HCT116 (cell line): ENCODE data around the gene POLDIP2. TPM values are rescaled to one million over a fixed set of nuclear protein-coding genes. Genes with fewer than 3 reads are reported as not detected.

Source experiments
- ATAC-seq: fragments of 200-7000 bp; cut with Tn5 transposase; 2 replicates; pipeline ENCODE4 v1.9.1; 2020; ENCODE audit warnings: mild to moderate bottlenecking, moderate library complexity
- BruUV-seq: library from RNA; stranded (reverse); fragments of 400-500 nt; replicated peaks from 2 replicates; lab custom pipeline; 2021; lab: Mats Ljungman, UMichigan
- CTCF ChIA-PET: fragments of 300-600 bp; sonication (Branson Sonifier 250); formaldehyde crosslinking; loops from one replicate; lab custom pipeline; 2021; ENCODE audit warnings: antibody characterized with exemption; lab: Charles Lee
- POLR2A ChIA-PET: fragments of 300-600, 350-600 bp; sonication (Branson Sonifier 250); formaldehyde crosslinking; loops from one replicate; lab custom pipeline; 2021; ENCODE audit warnings: antibody characterized with exemption; lab: Charles Lee
- RAD21 ChIA-PET, 2 experiments: fragments of 300-600 bp; sonication (Branson Sonifier 250); formaldehyde crosslinking; loops; one replicate each; lab custom pipeline; 2023; ENCODE audit warnings: low total read pairs in 2 of 2; ENCODE audit not compliant: uncharacterized antibody in 2 of 2, unreplicated experiment in 2 of 2, low non-redundant PET in 1 of 2; lab: Charles Lee
- DNase-seq: peaks from one replicate; pipeline ENCODE4 v3.0.0-alpha.2; 2010; ENCODE audit warnings: low read depth, low spot score
- H2AFZ ChIP-seq: fragments of 200-600 bp; shearing (Covaris generic), sonication (generic); 2 replicates; pipeline ENCODE4 v1.6.1; 2017; ENCODE audit warnings: low read depth, mixed run types, mixed read lengths, antibody characterized with exemption, low read length; ENCODE audit not compliant: poor library complexity, severe bottlenecking
- H3K27ac ChIP-seq: 2 replicates; pipeline ENCODE4 v1.5.1; 2012; ENCODE audit warnings: low read depth, low read length
- H3K27me3 ChIP-seq: fragments of 200-600 bp; sonication (generic); 2 replicates; pipeline ENCODE4 v1.6.1; 2016; ENCODE audit warnings: mixed run types, low read length, mixed read lengths; ENCODE audit not compliant: insufficient read depth
- H3K36me3 ChIP-seq, 2 experiments: fragments of 200-500 bp in 1 of 2; fragments of 200-600 bp in 1 of 2; sonication (Bioruptor generic) in 1 of 2; sonication (generic) in 1 of 2; 2 replicates each; pipeline versions ENCODE4 v1.5.1 to v1.6.1; 2014 to 2016; ENCODE audit warnings: low read length in 2 of 2, inconsistent platforms in 1 of 2, mixed read lengths in 1 of 2, mixed run types in 1 of 2; ENCODE audit not compliant: insufficient read depth in 2 of 2, control insufficient read depth in 1 of 2
- H3K4me1 ChIP-seq, 2 experiments: fragments of 200-600 bp in 1 of 2; sonication (generic) in 1 of 2; 2 replicates each; pipeline versions ENCODE4 v1.5.1 to v1.6.1; 2012 to 2017; ENCODE audit warnings: low read length in 2 of 2, inconsistent platforms in 1 of 2, mild to moderate bottlenecking in 1 of 2, mixed read lengths in 1 of 2, mixed run types in 1 of 2, moderate library complexity in 1 of 2; ENCODE audit not compliant: insufficient read depth in 2 of 2, control insufficient read depth in 1 of 2
- H3K4me2 ChIP-seq: fragments of 200-600 bp; sonication (generic); 2 replicates; pipeline ENCODE4 v1.6.1; 2017; ENCODE audit warnings: mixed run types, low read length, mixed read lengths
- H3K4me3 ChIP-seq, 2 experiments: fragments of 200-600 bp in 1 of 2; sonication (generic) in 1 of 2; replicated peaks in 1 of 2; 2 replicates each; pipeline ENCODE4 v1.5.1; 2011 to 2016; ENCODE audit warnings: low read length in 2 of 2, control low read depth in 1 of 2, low read depth in 1 of 2, mild to moderate bottlenecking in 1 of 2, mixed read lengths in 1 of 2, mixed run types in 1 of 2
- H3K79me2 ChIP-seq: fragments of 200-600 bp; sonication (generic); 2 replicates; pipeline ENCODE4 v1.6.1; 2017; ENCODE audit warnings: mild to moderate bottlenecking, mixed run types, low read length, moderate library complexity, mixed read lengths; ENCODE audit not compliant: insufficient read depth
- H3K9ac ChIP-seq: fragments of 200-600 bp; sonication (generic); 2 replicates; pipeline ENCODE4 v1.6.1; 2016; ENCODE audit warnings: low read length, mixed read lengths
- H3K9me2 ChIP-seq: fragments of 200-600 bp; sonication (generic), shearing (Covaris generic); 2 replicates; pipeline ENCODE4 v1.6.1; 2017; ENCODE audit warnings: mixed run types, mild to moderate bottlenecking, moderate library complexity; ENCODE audit not compliant: insufficient read depth
- H3K9me3 ChIP-seq, 2 experiments: fragments of 200-500 bp in 1 of 2; fragments of 200-600 bp in 1 of 2; sonication (Bioruptor generic) in 1 of 2; sonication (generic) in 1 of 2; 2 replicates each; pipeline ENCODE4 v1.6.1; 2014 to 2017; ENCODE audit warnings: low read length in 2 of 2, mixed read lengths in 2 of 2, inconsistent platforms in 1 of 2, low read depth in 1 of 2, mild to moderate bottlenecking in 1 of 2, mixed run types in 1 of 2, moderate library complexity in 1 of 2; ENCODE audit not compliant: control insufficient read depth in 1 of 2, insufficient read depth in 1 of 2
- H4K20me1 ChIP-seq: fragments of 200-600 bp; sonication (generic), shearing (Covaris generic); 2 replicates; pipeline ENCODE4 v1.6.1; 2017; ENCODE audit warnings: mixed run types, mild to moderate bottlenecking, moderate library complexity; ENCODE audit not compliant: insufficient read depth
- CBX3 ChIP-seq: IDR thresholded peaks from 2 replicates; pipeline ENCODE4 v1.6.1; 2012; ENCODE audit warnings: low read depth
- CEBPB ChIP-seq: IDR thresholded peaks from 2 replicates; pipeline ENCODE4 v1.6.1; 2012; ENCODE audit warnings: low read depth
- EGR1 ChIP-seq: IDR thresholded peaks from 2 replicates; pipeline ENCODE4 v1.6.1; 2012; ENCODE audit warnings: low read depth
- EZH2phosphoT487 ChIP-seq: fragments of 200-600 bp; IDR thresholded peaks from 2 replicates; pipeline ENCODE4 v1.6.1; 2018; ENCODE audit warnings: antibody characterized with exemption, borderline replicate concordance
- FOSL1 ChIP-seq: IDR thresholded peaks from 2 replicates; pipeline ENCODE4 v1.6.1; 2012; ENCODE audit warnings: low read depth
- JUND ChIP-seq: IDR thresholded peaks from 2 replicates; pipeline ENCODE4 v1.6.1; 2012
- POLR2A ChIP-seq: IDR thresholded peaks from 2 replicates; pipeline ENCODE4 v1.7.0; 2011; ENCODE audit warnings: borderline replicate concordance; ENCODE audit not compliant: insufficient read depth, insufficient read length; ENCODE audit errors: extremely low read depth
- POLR2AphosphoS5 ChIP-seq: IDR thresholded peaks from 2 replicates; pipeline ENCODE4 v1.6.1; 2011; ENCODE audit warnings: mild to moderate bottlenecking, low read depth, low read length, moderate library complexity
- RAD21 ChIP-seq: IDR thresholded peaks from 2 replicates; pipeline ENCODE4 v1.6.1; 2012; ENCODE audit warnings: low read depth, mild to moderate bottlenecking
- SIN3A ChIP-seq: IDR thresholded peaks from 2 replicates; pipeline ENCODE4 v1.6.1; 2012; ENCODE audit warnings: low read depth
- SRF ChIP-seq: IDR thresholded peaks from 2 replicates; pipeline ENCODE4 v1.6.1; 2012; ENCODE audit warnings: low read depth
- TCF7L2 ChIP-seq: IDR thresholded peaks from 2 replicates; pipeline ENCODE4 v1.7.0; 2011; ENCODE audit warnings: borderline replicate concordance, inconsistent platforms; ENCODE audit not compliant: insufficient read depth, insufficient read length; ENCODE audit errors: extremely low read depth
- YY1 ChIP-seq: IDR thresholded peaks from 2 replicates; pipeline ENCODE4 v1.6.1; 2011; ENCODE audit warnings: low read length, low read depth, moderate library complexity, mild to moderate bottlenecking; ENCODE audit not compliant: insufficient replicate concordance; ENCODE audit errors: extremely low read depth
- ZFX ChIP-seq: fragments of 450-650 bp; IDR thresholded peaks from 2 replicates; pipeline ENCODE4 v1.6.1; 2017
- ZNF274 ChIP-seq: fragments of 200-500 bp; sonication (Bioruptor generic); IDR thresholded peaks from 2 replicates; pipeline ENCODE4 v1.6.1; 2014; ENCODE audit warnings: mild to moderate bottlenecking, low read depth, low read length, inconsistent platforms
- intact Hi-C: fragments of 100-400 bp; cut with micrococcal nuclease; formaldehyde crosslinking; loops from 2 replicates; pipeline ENCODE4 v1.10.0; 2022
- total RNA-seq: library from RNA; stranded (reverse); gene quantifications from one replicate; pipeline ENCODE4 v1.2.1, GENCODE V29; 2021; ENCODE audit not compliant: unreplicated experiment
- TF ChIP-seq, protein P1 (sequence below): IDR thresholded peaks from 2 replicates; pipeline ENCODE4 v1.6.1; 2012
- TF ChIP-seq, protein P2 (sequence below): IDR thresholded peaks from 2 replicates; pipeline ENCODE4 v1.6.1; 2012
- TF ChIP-seq, protein P3 (sequence below): IDR thresholded peaks from 2 replicates; pipeline ENCODE4 v1.6.1; 2012; ENCODE audit warnings: low read depth
- TF ChIP-seq, protein P4 (sequence below), 3 experiments: fragments of 200-600 bp in 1 of 3; sonication (generic) in 1 of 3; IDR thresholded peaks in 2 of 3; conservative IDR thresholded peaks in 1 of 3; 2 replicates each; pipeline ENCODE4 v1.5.1; 2012 to 2017; ENCODE audit warnings: low read depth in 2 of 3, low read length in 2 of 3, antibody characterized with exemption in 1 of 3, borderline replicate concordance in 1 of 3, control low read depth in 1 of 3, mild to moderate bottlenecking in 1 of 3, mixed read lengths in 1 of 3, mixed run types in 1 of 3, moderate library complexity in 1 of 3; ENCODE audit not compliant: insufficient read depth in 1 of 3
- TF ChIP-seq, protein P5 (sequence below): IDR thresholded peaks from 2 replicates; pipeline ENCODE4 v1.6.1; 2011; ENCODE audit warnings: mild to moderate bottlenecking, low read length, moderate library complexity; ENCODE audit not compliant: insufficient replicate concordance; ENCODE audit errors: extremely low read depth

The POLDIP2 gene
- total RNA-seq, 1 experiment from 2014 or later, result 78.0 TPM

DNA sequence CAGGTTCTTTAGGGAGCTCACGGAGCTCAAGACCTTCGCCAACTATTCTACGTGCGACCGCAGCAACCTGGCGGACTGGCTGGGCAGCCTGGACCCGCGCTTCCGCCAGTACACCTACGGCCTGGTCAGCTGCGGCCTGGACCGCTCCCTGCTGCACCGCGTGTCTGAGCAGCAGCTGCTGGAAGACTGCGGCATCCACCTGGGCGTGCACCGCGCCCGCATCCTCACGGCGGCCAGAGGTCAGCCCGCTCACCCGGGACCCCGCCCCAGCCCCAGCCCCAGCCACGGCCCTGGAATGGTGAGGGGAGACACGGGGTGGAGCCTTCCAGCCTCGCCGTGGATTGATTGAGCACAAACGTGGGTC, 27.7 kb upstream of the POLDIP2 start:
- no peak overlapping the region for H3K9ac ChIP-seq
- DNase-seq, result no peak
- H3K9me3 ChIP-seq, result no peaks in the 10 kb centered on the region
- no TSS peak for BruUV-seq
- no peaks in the 10 kb centered on the region for H3K4me1 ChIP-seq
- no peak overlapping the region for H3K27ac ChIP-seq
- ChIA-PET POLR2A (no interaction called here), CTCF (no interaction called here), RAD21 (no interaction called here)
- ATAC-seq, result no peak
- TF ChIP-seq SIN3A (no peak), SRF (no peak), CBX3 (no peak), JUND (no peak), ZFX (no peak), EGR1 (no peak), YY1 (no peak), RAD21 (no peak), TCF7L2 (no peak), POLR2A (no peak), EZH2phosphoT487 (no peak), ZNF274 (no peak), CEBPB (no peak), POLR2AphosphoS5 (no peak), FOSL1 (no peak)
- TF ChIP-seq, protein P1, sequence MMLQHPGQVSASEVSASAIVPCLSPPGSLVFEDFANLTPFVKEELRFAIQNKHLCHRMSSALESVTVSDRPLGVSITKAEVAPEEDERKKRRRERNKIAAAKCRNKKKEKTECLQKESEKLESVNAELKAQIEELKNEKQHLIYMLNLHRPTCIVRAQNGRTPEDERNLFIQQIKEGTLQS, result no peak
- TF ChIP-seq, protein P2, sequence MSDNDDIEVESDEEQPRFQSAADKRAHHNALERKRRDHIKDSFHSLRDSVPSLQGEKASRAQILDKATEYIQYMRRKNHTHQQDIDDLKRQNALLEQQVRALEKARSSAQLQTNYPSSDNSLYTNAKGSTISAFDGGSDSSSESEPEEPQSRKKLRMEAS, result no peak
- TF ChIP-seq, protein P3, sequence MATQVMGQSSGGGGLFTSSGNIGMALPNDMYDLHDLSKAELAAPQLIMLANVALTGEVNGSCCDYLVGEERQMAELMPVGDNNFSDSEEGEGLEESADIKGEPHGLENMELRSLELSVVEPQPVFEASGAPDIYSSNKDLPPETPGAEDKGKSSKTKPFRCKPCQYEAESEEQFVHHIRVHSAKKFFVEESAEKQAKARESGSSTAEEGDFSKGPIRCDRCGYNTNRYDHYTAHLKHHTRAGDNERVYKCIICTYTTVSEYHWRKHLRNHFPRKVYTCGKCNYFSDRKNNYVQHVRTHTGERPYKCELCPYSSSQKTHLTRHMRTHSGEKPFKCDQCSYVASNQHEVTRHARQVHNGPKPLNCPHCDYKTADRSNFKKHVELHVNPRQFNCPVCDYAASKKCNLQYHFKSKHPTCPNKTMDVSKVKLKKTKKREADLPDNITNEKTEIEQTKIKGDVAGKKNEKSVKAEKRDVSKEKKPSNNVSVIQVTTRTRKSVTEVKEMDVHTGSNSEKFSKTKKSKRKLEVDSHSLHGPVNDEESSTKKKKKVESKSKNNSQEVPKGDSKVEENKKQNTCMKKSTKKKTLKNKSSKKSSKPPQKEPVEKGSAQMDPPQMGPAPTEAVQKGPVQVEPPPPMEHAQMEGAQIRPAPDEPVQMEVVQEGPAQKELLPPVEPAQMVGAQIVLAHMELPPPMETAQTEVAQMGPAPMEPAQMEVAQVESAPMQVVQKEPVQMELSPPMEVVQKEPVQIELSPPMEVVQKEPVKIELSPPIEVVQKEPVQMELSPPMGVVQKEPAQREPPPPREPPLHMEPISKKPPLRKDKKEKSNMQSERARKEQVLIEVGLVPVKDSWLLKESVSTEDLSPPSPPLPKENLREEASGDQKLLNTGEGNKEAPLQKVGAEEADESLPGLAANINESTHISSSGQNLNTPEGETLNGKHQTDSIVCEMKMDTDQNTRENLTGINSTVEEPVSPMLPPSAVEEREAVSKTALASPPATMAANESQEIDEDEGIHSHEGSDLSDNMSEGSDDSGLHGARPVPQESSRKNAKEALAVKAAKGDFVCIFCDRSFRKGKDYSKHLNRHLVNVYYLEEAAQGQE, result no peak
- TF ChIP-seq, protein P4, sequence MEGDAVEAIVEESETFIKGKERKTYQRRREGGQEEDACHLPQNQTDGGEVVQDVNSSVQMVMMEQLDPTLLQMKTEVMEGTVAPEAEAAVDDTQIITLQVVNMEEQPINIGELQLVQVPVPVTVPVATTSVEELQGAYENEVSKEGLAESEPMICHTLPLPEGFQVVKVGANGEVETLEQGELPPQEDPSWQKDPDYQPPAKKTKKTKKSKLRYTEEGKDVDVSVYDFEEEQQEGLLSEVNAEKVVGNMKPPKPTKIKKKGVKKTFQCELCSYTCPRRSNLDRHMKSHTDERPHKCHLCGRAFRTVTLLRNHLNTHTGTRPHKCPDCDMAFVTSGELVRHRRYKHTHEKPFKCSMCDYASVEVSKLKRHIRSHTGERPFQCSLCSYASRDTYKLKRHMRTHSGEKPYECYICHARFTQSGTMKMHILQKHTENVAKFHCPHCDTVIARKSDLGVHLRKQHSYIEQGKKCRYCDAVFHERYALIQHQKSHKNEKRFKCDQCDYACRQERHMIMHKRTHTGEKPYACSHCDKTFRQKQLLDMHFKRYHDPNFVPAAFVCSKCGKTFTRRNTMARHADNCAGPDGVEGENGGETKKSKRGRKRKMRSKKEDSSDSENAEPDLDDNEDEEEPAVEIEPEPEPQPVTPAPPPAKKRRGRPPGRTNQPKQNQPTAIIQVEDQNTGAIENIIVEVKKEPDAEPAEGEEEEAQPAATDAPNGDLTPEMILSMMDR (IDR thresholded peaks at IDR 0.05 in 2 of 3, conservative IDR thresholded peaks at IDR 0.05 in 1 of 3; ENCODE audit: borderline replicate concordance in 1 of 3, insufficient read depth in 1 of 3, low read depth in 2 of 3, low read length in 2 of 3), result no peak
- TF ChIP-seq, protein P5, sequence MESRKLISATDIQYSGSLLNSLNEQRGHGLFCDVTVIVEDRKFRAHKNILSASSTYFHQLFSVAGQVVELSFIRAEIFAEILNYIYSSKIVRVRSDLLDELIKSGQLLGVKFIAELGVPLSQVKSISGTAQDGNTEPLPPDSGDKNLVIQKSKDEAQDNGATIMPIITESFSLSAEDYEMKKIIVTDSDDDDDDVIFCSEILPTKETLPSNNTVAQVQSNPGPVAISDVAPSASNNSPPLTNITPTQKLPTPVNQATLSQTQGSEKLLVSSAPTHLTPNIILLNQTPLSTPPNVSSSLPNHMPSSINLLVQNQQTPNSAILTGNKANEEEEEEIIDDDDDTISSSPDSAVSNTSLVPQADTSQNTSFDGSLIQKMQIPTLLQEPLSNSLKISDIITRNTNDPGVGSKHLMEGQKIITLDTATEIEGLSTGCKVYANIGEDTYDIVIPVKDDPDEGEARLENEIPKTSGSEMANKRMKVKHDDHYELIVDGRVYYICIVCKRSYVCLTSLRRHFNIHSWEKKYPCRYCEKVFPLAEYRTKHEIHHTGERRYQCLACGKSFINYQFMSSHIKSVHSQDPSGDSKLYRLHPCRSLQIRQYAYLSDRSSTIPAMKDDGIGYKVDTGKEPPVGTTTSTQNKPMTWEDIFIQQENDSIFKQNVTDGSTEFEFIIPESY, result no peak
- no peak overlapping the region for H3K4me3 ChIP-seq
- H4K20me1 ChIP-seq, result no peaks in the 10 kb centered on the region
- no peak overlapping the region for H2AFZ ChIP-seq
- H3K36me3 ChIP-seq, result no peaks in the 10 kb centered on the region
- H3K27me3 ChIP-seq, result no peaks in the 10 kb centered on the region
- intact Hi-C loops, result no loop called here
- H3K4me2 ChIP-seq, result no peak overlapping the region
- no peaks in the 10 kb centered on the region for H3K9me2 ChIP-seq
- H3K79me2 ChIP-seq, result no peaks in the 10 kb centered on the region
